Fibroblast of gingiva (primary cell): ENCODE measurements around the gene LIMS3.
"Not testable (repeated sequence)": the region's sequence is repeated elsewhere in the genome, so short reads cannot be mapped to it uniquely, and the experiment has no call there.

Source experiments
- DNase-seq: peaks from one replicate; pipeline ENCODE4 v3.0.0-alpha.2; 2011; ENCODE audit warnings: low read depth

The LIMS3 gene, protein sequence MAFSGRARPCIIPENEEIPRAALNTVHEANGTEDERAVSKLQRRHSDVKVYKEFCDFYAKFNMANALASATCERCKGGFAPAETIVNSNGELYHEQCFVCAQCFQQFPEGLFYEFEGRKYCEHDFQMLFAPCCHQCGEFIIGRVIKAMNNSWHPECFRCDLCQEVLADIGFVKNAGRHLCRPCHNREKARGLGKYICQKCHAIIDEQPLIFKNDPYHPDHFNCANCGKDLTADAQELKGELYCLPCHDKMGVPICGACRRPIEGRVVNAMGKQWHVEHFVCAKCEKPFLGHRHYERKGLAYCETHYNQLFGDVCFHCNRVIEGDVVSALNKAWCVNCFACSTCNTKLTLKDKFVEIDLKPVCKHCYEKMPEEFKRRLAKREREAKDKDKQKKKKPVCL

DNA sequence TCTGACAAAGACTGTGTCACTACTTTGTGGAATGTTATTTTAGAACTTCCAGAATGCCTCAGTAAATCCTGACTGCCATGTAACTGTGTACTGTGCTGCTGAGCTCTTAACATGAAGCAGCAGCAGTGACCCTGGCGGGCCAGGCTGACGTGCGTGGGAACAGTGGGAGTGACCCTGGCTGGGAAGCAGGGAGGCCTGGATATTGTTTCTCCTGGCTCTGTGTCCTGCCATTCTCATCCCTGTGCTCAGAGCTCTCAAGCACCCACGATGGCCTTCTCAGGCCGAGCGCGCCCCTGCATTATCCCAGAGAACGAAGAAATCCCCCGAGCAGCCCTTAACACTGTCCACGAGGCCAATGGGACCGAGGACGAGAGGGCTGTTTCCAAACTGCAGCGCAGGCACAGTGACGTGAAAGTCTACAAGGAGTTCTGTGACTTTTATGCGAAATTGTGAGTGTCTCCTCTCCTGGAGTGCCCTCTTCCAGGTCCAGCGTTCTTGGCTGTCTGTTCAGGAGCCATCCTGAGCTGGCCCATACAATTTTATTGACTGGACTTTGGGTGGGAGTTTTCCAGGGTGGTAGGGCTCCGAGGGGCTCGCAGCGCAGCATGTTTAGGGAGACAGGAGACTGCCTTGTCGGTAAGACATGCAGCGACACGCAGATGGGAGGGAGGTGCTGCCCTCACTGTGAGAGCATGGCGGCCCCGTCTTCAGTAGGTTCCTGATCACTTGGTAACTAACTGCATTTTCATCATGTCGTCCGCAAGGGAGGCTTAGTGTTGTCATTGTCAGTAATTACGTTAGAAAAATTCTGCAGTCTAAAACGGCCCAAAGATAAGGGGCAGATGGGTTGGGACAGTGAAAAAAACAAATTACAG lies at the start of gene LIMS3:
LIMS3 (plus strand) TSS at position 227 of the 875 bp plus-strand sequence; CDS start at position 268, 41 bp downstream.
- not testable (repeated sequence) for DNase-seq

DNA sequence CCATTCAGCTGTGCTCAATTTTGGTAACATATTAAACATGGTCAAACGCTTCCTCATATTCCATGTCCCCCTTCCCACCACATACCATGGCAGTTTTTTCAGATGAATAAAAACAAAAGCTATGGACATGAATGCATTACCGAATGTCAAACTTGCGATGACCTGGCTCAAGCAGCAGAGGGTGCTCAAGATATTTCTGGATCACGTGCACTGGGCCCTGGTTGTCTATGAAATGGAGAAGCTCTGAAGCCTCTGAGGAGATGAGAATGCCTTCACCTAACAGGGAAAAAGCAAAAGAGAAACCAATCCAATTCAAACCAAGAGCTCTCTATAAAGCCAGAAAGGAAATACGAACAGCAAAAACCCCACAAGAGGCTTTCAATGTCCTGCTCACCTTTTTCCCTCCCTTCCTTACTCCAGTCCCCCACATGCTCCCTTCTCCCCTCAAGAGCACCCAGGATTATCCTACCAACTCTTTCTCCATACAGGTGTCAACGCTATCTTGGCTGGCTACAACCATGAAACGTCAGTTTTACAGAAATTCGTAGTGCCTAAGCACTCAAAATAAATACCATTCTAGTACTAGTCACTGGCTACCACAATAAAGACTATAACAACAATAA lies 27.2 kb upstream of the LIMS3 start:
- not testable (repeated sequence) for DNase-seq

DNA sequence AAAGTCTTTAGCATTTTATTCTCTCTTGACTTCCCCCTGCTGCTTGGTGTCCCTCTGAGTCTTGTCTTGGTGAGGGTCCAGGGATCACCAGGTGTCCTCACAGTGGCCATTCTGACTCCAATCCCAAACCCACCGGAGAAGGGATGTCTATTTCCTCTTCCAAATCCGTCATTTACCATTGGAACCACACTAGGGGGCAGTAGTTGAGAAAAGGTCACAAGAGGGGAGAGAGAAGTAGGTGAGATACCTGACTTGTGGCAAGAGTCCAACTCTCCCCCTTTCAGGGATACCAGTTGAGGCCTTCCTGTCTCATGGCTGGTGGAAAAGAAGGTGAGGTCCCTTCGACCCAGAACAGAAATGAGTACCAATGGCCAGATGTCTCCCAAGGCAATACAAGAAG lies 21.9 kb upstream of the LIMS3 start:
- not testable (repeated sequence) for DNase-seq

DNA sequence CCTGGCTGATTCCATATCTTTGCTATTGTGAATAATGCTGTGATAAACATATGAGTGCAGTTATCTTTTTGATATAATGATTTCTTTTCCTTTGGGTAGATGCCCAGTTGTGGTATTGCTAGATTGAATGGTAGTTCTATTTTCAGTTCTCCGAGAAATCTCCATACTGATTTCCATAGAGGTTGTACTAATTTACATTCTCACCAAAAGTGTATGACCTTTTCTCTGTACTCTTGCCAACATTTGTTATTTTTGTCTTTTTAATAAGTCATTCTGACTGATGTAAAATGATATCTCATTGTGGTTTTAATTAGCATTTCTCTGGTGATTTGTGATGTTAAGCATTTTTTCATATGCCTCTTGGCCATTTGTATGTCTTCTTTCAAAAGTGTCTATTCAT lies 16.4 kb upstream of the LIMS3 start:
- not testable (repeated sequence) for DNase-seq

DNA sequence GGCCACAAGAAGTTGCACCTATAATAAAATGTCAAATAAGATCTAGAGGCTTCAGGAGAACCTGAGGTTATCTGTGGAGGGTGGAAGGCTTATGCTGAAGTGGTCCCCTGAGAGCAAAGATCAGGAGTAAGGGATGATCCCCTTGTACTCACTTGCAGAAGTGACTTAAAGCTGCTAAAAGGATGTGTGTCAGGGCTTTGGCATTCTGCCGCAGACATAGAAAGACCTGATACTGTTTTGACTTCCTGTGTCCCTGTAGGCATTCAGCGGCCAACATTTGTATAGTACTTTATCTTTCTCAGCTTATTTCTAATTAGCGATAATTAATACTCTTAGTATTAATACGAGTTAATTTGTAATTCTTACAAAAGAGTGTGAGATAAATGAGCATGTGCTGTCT lies 10.1 kb upstream of the LIMS3 start:
- DNase-seq = not testable (repeated sequence)

DNA sequence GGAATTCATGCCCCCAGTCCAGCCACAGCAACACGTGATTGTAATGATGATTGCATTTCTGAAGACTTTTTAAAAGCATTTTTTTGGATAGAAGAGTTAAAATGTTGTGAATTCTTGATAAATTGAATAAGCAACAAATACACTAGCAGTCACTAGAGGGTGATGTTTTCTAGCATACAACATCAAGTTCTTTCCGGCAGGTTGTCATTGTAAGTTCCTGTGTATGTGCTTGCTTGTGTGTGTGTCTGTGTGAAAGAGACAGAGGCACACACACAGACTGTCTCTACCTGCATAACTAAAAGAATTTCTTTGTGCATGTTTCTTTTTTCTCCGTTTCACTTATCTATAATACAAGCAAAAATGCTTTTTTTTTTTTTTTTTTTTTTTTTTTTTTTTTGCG lies 8.6 kb upstream of the LIMS3 start:
- not testable (repeated sequence) for DNase-seq

DNA sequence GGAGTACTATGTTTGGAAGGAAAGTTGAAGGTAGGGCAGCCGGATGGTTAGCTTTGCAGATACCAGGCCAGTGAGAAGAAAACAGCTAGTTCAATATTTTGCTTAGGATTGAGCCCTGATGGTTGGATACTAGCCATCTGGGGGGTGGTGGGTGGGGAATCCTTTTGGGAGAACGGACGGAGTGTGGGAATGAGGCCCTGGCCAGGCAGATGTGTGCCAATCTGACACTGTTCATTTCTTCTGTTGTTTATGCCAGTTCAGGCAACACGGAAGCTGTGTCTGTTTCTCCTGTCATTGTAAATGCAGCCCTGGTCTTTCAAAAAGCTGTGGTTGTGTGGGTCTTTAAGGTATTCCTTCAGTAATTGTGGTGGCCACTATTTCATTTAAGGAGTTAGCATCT lies 7.5 kb upstream of the LIMS3 start:
- DNase-seq = not testable (repeated sequence)

DNA sequence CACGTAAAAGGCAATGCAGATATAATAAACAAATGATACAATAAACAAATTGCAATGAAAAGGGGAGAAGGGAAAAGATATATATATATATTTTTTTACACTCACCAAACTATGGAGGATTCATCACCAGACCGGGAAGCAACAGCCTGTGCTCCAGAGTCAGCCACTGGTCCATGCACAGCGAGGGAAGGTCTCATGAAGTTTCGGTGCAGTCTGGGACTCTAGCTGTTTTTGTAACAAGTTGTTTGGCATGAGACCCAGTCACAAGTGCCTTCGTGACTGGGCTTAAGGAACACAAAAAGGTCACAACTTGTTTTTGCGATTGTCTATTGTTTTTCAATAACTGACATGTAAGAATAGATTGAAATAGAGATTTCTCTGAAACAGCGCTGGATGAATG lies 4.8 kb upstream of the LIMS3 start:
- not testable (repeated sequence) for DNase-seq

DNA sequence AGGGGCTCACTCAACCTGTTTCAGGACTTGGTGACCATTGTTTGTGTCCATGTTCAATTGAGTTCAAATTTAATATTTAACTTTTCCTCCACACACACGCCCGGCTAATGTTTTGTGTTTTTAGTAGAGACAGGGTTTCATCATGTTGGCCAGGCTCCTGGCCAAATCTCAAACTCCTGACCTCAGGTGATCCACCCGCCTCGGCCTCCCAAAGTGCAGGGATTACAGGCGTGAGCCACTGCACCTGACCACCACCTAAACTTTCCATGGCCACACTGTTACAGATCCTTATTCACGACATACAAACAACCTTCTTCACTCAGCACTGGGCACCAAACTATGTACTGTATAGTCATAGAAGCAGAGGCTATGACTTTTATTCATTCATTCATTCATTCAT lies 4.3 kb upstream of the LIMS3 start:
- DNase-seq = not testable (repeated sequence)

DNA sequence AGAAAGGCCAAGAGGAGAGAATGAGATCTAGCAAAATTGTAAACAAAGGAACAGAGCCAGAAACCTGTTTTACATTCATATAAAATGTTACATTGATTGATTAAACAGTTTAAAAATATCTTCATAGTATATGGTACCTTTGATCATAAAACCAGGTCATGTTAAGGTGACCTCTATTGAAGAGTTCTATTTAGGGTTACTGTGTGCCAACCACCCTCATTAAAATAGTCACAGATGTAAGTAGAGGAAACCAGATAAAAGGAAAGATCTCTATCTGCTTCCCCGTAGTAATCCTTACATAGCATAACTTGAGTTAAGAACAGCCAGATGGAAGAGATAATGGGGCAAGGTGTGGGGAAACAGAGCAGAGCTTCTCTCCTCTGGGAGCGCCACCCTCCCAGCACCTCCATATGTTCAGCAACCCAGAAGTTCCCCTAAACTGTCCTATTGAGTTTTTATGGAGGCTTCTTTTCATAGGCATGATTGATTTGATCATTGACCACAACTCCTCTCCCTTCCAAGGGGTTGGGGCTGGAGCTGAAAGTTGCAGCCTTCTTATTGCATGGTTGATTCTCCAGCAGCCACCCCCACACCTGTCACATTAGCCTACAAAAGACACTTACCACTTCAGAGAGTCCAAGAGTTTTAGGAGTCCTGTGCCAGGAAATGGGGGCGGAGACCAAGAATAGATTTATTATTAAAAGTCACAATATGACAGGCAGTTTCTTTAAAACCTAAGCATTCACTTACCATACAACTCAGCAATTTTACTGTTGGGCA lies 3.2 kb upstream of the LIMS3 start:
- not testable (repeated sequence) for DNase-seq

DNA sequence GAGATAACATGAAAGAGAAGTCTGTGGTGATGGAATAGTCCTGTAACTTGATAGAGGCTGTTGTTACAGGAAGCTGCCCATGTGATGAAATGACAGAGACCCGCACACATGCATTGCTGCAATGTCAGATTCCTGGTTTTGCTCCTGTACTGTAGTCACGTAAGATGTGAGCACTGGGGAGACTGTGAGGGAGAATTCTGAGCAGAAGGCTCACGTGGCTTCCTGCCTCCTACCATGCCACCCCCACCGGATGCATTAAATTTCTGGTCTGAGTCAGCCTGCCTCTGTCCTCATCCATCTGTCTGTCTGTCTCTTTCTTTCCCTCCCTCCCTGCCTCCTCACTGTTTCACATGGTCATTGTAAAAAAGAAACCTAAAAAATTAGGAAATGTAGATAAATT lies 2.3 kb upstream of the LIMS3 start:
- not testable (repeated sequence) for DNase-seq

DNA sequence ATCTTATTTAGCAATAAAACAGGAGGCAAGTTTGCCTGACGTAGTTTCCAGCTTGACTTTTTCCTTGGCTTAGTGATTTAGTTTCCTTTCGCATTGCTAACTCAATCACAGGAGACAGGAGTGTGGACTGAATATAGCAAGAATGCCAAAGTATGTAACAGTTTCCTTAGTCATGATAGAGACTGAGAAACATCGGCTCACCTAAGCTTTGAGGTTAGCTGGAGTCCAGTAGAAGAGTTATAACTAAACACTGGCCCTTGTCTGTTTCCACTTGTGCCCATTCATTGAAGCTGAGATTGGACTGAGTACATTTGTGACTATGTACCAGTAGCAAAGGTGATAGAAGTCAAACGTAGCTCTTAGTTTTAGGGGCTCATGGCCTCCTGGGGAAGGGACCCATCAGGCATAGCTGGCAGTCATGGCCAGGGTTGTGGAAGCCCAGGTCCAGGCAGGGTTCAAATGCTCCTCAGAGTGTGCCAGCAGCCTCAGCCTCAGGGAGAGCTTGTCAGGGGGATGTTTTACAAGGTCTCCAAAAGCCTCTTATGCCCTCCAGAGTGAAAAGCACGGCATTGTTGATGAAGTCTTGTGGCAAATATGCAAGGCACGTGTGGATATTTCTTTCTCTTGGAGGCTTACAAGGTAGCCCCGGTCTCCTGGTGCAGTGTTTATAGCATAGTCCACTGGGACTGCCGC lies 573 bp upstream of the LIMS3 start:
- DNase-seq = not testable (repeated sequence)

DNA sequence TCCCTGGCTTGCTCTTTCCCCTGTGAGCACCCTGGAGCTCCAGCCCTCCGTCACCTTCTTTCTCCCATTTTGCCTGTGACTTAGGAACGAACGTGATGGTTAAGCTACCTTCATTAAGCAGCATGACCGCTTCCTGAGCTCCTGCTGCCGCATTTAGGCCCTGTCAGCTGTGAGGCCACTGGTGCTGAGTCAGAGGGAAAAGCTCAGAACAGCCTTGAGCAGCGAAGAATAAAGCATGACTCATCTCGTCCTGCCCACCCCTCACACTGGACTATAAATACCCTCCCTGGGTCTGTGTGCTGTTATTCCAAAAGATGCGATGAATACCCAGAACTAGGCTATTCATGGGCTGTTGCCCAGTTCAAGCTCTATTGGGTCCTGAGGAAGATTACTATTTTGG lies 7.3 kb downstream of the LIMS3 start:
- not testable (repeated sequence) for DNase-seq

DNA sequence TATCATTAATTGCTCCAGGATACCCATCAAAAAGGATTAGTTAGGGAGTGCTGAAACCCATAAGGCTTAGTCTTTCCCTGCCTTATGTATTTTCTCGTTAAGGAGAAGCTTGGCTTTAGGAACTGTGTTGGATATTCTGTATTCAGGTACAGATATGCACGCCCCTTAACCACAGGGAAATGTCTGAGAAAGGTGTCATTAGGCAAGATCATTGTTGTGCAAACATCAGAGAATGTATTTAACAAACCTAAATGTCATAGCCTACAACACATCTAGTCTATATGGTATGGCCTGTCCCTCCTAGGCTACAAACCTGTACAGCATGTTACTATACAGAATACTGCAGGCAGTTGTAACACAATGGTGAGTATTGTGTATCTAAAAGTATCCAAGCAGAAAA lies 10.1 kb downstream of the LIMS3 start:
- not testable (repeated sequence) for DNase-seq

DNA sequence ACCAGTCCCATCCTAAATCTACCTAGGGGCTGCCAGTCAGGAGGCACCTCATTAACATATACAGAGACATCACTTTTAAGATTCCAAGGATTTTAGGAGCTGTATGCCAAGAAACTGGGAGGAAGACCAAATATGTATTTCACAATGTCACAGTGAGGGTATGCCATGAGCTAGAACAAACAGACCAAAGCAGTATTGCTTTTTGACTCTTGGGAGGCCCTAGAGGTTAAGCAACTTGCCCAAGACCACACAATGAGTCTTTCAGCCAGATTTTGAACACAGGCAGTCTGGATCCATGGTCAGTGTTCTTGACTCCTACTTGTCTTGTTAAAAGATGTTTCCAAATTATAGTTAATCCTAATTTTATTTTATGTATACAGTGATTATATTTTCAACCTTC lies 12.3 kb downstream of the LIMS3 start:
- not testable (repeated sequence) for DNase-seq

DNA sequence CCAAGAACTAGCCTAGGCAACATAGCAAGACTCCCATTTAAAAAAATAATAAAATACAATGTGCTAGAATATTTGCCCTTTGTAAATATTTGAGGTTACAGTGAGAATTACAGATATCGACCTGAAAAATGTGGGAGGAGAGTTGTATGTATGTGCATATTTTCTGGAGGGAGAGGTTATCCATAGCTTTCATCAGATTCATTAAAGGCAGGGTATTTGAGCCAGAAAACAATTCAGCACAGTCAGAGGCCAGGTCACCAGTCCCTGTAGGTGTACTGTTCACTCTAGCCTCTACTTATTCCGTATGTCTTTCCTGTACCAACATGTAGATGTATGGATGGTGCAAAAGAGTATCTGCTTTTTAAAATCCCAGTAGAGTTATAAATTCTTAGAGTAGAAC lies 15.4 kb downstream of the LIMS3 start:
- not testable (repeated sequence) for DNase-seq

DNA sequence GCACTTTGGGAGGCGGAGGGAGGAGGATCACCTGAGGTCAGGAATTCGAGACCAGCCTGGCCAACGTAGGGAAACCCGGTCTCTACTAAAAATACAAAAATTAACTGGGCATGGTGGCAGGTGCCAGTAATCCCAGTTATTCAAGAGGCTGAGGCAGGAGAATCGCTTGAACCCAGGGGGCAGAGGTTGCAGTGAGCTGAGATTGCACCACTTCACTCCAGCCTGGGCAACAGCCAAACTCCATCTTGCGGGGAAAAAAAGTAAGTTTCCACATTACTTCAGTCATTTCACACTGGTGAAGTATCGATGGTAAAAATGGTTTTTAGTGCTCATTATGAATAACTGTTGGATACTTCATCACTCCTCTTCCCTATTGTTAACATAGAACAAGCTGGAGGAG lies 16.1 kb downstream of the LIMS3 start:
- not testable (repeated sequence) for DNase-seq

DNA sequence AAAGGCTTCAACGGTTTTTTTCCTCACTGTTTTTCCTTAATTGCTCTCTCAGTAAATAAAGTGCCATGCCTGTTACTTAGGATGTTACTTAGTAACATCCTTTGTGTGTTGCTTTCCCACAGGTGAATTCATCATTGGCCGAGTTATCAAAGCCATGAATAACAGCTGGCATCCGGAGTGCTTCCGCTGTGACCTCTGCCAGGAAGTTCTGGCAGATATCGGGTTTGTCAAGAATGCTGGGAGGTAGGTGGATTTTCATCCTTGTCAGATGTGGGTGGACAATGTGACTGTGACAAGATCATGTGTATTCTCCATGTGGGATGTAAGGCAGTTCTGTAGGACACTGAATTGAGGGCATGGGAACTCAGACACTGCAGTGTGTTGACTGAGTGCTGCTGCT lies 17.3 kb downstream of the LIMS3 start:
- DNase-seq = not testable (repeated sequence)

DNA sequence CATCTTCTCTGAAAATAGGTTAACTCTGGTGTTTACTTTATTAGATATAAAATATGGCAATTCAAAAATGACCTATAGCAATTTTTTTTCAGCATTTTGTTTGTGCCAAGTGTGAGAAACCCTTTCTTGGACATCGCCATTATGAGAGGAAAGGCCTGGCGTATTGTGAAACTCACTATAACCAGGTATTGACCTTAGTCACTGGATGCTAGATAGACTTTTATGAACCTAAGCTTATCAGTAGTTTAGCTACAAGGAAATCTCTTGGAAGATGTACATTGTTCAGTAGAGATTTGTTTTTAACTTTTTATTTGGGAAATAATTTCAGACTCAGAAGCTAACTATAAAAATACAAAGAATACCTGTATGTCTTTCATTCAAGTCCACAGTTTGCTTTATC lies 21.7 kb downstream of the LIMS3 start:
- DNase-seq = not testable (repeated sequence)

DNA sequence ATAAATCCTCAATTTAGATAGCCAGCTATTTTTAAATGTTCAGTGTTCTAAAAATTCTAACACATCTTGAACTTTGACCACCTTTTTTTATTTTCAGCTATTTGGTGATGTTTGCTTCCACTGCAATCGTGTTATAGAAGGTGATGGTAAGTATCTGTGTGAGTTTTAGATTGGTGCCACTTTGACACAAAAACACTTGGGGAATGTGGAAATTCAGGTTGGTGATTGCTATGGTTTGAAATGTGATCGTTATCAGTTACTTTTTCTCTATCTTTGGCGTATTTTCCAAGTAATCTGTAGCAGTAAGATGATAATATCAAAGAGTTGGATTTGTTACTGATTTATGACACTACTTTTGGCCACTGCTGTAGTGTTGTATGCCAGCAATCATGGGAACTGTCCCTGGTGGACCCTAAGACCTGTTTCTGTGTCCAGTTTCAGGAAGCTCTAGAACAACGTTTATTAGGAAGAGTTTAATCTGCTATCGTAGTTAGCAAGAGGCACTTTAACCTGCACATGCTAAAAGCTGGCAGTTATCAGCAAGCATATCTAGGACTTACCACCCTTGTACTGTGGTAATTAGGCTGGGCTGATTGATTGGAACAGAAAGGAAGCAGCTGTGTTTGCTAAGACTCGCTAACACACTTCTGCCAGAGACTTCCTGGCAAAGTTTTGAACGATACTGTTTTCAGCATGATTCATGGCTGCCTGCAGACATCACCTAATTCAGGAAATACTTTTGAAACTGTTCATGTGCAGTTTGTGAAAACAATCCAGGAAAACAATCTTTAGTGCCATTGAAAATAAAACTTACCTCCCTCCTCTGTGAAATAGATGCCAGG lies 23.3 kb downstream of the LIMS3 start:
- not testable (repeated sequence) for DNase-seq
